HG03469 (cell line): ENCODE results near the gene GALK1.
"Not testable (repeated sequence)": the region's sequence is repeated elsewhere in the genome, so short reads cannot be mapped to it uniquely, and the experiment has no call there.

Experiments
- ATAC-seq: cut with Tn5 transposase; IDR thresholded peaks from one replicate; pipeline ENCODE4 v1.9.1; 2021; ENCODE audit warnings: mild to moderate bottlenecking, moderate library complexity, moderate number of reproducible peaks; ENCODE audit not compliant: unreplicated experiment

The GALK1 gene

GRCh38 chr17:75767881-75768280 lies 2.9 kb upstream of the GALK1 start:
- ATAC-seq: no peak

- no peak for ATAC-seq
These were observed 989 bp upstream of the GALK1 start for GRCh38 chr17:75765981-75766380.

DNA sequence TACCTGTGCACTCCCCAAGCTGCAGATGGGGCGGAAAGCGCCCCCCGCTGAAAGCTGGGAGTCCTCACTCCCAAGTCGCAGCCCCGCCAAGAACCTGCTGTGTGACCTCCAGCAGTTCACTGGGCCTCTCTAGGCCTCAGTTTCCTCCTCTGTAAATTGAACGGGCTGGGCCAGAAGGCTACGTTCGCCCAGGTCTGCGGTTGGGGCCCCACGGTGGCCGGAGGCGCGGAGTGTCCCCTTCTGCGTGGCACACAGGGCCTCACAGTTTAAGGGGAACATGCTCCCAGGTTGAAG lies 628 bp downstream of the GALK1 start:
- ATAC-seq: no peak

- no peak for ATAC-seq
These were observed 1.2 kb downstream of the GALK1 start for GRCh38 chr17:75763613-75764416.

DNA sequence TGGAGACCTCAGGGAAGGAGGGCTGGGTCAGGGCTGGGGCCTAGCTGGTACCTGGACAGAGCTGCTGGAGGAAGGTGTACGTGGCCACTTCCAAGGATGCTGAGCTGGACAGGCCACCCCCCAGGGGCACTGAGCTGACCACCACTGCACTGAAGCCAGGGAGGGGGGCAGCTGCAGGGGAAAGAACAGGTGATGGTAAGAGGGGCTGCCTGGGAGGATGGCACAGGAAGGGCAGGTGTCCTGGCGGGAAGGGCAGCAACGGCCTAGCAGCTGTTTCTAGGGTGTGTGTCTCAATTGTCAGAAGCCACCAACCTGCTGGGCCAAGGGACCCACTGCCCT lies 1.8 kb downstream of the GALK1 start:
- no peak for ATAC-seq

GRCh38 chr17:75762513-75763268 lies 2.3 kb downstream of the GALK1 start:
- no peak for ATAC-seq

GRCh38 chr17:75759978-75760640 lies 4.9 kb downstream of the GALK1 start:
- not testable (repeated sequence) for ATAC-seq

- ATAC-seq: no peak
These were observed 5.5 kb downstream of the GALK1 start for GRCh38 chr17:75759457-75759856.

GRCh38 chr17:75758131-75758905 lies 6.7 kb downstream of the GALK1 start:
- no peak for ATAC-seq

DNA sequence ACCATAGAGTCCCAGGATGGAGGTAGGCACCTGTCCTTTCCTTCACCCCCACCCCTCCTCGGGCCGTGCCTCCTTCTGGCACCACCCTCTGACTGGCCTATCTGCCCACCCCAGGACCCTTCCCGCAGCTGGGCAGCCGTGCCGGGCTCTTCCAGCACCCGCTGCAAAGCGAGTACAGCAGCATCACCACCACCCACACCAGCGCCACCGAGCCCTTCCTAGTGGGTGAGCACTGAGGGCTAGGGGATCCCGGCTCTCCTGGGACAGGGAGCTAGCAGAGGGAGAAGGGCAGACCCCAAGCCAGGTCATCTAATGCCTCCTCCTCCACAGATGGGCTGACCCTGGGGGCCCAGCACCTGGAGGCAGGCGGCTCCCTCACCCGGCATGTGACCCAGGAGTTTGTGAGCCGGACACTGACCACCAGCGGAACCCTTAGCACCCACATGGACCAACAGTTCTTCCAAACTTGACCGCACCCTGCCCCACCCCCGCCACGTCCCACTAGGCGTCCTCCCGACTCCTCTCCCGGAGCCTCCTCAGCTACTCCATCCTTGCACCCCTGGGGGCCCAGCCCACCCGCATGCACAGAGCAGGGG lies 7.8 kb downstream of the GALK1 start:
- no peak for ATAC-seq

- no peak for ATAC-seq
These were observed 8.4 kb downstream of the GALK1 start for GRCh38 chr17:75756451-75757085.

DNA sequence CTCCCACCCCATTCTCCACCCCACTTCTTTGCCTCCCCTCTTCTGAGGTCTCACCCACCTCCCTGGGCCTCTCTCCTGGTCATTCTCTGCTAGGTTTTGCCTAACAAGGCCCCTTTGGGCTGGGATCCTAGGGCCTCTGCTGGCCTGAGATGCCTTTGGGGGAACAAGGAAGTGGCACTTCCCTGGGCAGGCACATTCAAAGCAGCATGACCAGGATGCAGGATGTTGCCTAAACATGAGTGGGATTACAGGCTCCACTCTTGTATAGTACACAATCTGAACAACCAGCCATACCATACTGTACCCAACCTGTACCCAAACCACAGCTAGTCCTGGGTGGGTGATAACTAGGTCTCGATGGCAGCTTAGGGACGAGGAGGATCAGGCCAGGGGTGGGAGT lies 9.0 kb downstream of the GALK1 start:
- ATAC-seq: no peak

DNA sequence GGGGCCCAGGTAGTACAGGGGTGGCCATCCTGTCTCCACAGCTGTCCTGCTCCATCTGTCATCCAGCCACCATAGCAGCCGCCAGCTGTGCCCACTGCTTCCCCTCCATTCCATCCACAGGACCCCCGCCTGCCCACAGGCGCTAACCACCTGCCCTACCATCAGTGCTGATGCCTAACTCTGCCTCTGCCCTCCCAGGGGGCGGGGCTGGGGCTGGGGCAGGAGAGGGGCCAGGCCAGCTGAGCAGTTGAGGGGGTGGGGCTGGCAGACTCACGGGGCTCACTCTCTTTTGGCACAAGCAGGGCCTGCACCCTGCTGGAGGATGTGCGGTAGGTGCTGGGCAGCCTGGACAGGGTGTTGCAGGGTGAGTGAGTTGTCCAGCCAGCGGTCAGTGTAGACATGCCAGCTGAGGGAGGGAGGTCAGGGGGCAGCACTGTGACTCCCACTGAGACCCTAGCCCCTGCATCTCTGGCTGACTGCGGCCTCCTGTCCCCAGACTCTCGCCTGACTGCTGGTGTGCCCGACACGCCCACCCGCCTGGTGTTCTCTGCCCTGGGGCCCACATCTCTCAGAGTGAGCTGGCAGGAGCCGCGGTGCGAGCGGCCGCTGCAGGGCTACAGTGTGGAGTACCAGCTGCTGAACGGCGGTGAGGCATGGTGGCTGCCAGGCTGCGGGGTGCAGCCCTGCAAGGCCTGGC lies 9.6 kb downstream of the GALK1 start:
- no peak for ATAC-seq

DNA sequence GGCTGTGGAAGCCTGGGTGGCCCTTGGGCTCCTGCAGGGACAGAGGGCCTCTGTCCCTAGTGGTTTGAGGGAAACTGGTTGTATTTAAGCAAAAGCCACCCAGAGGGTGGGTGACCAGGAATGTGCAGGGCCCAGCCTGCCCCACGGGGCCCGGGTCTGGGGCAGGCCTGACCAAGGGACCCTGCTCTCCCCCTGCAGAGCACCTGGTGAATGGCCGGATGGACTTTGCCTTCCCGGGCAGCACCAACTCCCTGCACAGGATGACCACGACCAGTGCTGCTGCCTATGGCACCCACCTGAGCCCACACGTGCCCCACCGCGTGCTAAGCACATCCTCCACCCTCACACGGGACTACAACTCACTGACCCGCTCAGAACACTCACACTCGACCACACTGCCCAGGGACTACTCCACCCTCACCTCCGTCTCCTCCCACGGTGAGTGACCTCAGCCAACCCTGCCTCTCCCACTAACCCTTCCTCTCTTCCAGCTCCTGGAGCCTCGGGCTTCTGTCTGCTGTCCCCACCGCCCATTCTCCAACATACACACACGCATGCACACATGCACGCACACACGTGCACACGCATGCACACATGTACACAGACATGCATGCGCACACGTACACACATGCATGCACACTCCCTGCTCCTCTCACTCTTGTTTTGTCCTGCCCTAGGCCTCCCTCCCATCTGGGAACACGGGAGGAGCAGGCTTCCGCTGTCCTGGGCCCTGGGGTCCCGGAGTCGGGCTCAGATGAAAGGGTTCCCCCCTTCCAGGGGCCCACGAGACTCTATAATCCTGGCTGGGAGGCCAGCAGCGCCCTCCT lies 10.4 kb downstream of the GALK1 start:
- no peak for ATAC-seq

DNA sequence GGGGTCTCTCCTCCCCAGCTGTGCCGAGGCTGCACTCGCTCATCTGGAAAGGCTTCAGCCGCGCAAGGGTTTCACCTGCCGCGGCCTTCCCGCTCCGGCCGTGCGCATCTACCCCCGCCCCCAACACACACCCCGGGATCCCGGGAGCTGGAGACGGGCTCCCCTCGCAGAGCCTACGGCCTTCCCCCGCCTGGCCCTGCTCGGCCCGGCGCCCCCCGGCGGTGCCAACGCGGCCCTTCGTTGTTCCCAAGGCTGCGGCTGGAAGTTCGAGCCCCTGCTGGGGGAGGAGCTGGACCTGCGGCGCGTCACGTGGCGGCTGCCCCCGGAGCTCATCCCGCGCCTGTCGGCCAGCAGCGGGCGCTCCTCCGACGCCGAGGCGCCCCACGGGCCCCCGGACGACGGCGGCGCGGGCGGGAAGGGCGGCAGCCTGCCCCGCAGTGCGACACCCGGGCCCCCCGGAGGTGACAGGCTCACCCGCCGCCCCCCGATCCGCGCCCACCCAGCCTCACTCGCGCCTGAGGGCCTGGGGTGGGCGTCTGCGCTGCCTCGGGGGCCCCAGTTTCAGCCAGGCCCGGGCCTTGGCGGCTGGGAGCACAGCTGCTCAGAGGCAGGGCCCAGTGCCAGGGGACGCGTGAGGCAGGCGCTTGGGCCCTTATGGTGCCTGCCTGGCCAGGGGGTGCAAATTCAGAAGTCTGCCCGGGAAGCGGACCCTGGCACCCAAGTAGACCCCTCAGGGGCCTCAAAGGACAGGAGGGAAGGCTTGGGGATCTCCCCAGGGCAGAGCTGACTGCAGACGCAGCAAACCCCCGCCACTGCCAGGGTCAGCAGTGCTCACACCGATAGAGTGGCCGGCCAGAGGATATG lies 11.2 kb downstream of the GALK1 start:
- ATAC-seq: no peak

GRCh38 chr17:75752802-75753513 lies 12.0 kb downstream of the GALK1 start:
- ATAC-seq: no peak

- ATAC-seq: no peak
These were observed 12.6 kb downstream of the GALK1 start for GRCh38 chr17:75752405-75752709.
